ENCODE data around the gene AKR1B1.

AKR1B1 gene

GRCh38 chr7:134435161-134435920 is 23.6 kb downstream of the AKR1B1 start:
- Histone ChIP-seq H3K9me2 (ENCODE audit: low read depth, low read length) (no peaks in the 10 kb centered on the region), H2AFZ (ENCODE audit: low read length) (no peak overlapping the region), H4K20me1 (ENCODE audit: insufficient read depth, low read length) (no peaks in the 10 kb centered on the region), H3F3A (ENCODE audit: insufficient read depth, low read length) (no peaks in the 10 kb centered on the region), H3K27me3 (ENCODE audit: insufficient read depth, low read length) (no peaks in the 10 kb centered on the region), H3K9me3 (ENCODE audit: low read length) (no peaks in the 10 kb centered on the region), H3K36me3 (ENCODE audit: insufficient read depth, low read length) (peaks cover 4% of the 10 kb centered on the region), H3K27ac (ENCODE audit: low read depth, low read length, poor library complexity, severe bottlenecking) (no peak overlapping the region), H3K4me2 (ENCODE audit: low read length) (no peak overlapping the region), H3K4me1 (ENCODE audit: insufficient read depth, low read length, severe bottlenecking) (peaks cover 22% of the 10 kb centered on the region), H3K79me2 (ENCODE audit: insufficient read depth, low read length) (no peaks in the 10 kb centered on the region), H3K9ac (ENCODE audit: low read length) (no peak overlapping the region), H3K4me3 (ENCODE audit: low read depth, low read length, poor library complexity, severe bottlenecking) (no peak overlapping the region)
- TF ChIP-seq EZH2 (IDR thresholded peaks at IDR 0.05; ENCODE audit: borderline replicate concordance, low read length) (no peak), CTCF (IDR thresholded peaks at IDR 0.05; ENCODE audit: low read length) (no peak)

- peaks cover 23% of the 10 kb centered on the region for H3K4me1 ChIP-seq (ENCODE audit: insufficient read depth, low read length, severe bottlenecking)
- TF ChIP-seq CTCF (IDR thresholded peaks at IDR 0.05; ENCODE audit: low read length) = no peak
- no peak for TF ChIP-seq EZH2 (IDR thresholded peaks at IDR 0.05; ENCODE audit: borderline replicate concordance, low read length)
- no peaks in the 10 kb centered on the region for H3K9me3 ChIP-seq (ENCODE audit: low read length)
- H3K27ac ChIP-seq (ENCODE audit: low read depth, low read length, poor library complexity, severe bottlenecking) = no peak overlapping the region
- no peak overlapping the region for H2AFZ ChIP-seq (ENCODE audit: low read length)
- no peaks in the 10 kb centered on the region for H3K27me3 ChIP-seq (ENCODE audit: insufficient read depth, low read length)
- no peaks in the 10 kb centered on the region for H3K79me2 ChIP-seq (ENCODE audit: insufficient read depth, low read length)
- H3K4me2 ChIP-seq (ENCODE audit: low read length) = no peak overlapping the region
- H4K20me1 ChIP-seq (ENCODE audit: insufficient read depth, low read length) = no peaks in the 10 kb centered on the region
- no peaks in the 10 kb centered on the region for H3K9me2 ChIP-seq (ENCODE audit: low read depth, low read length)
- H3F3A ChIP-seq (ENCODE audit: insufficient read depth, low read length) = no peaks in the 10 kb centered on the region
- no peak overlapping the region for H3K4me3 ChIP-seq (ENCODE audit: low read depth, low read length, poor library complexity, severe bottlenecking)
- no peak overlapping the region for H3K9ac ChIP-seq (ENCODE audit: low read length)
- no peaks in the 10 kb centered on the region; the same call in 1 of the 2 replicates for H3K36me3 ChIP-seq (ENCODE audit: insufficient read depth, low read length)
Measured at GRCh38 chr7:134434701-134435100, 24.2 kb downstream of the AKR1B1 start.

- no peaks in the 10 kb centered on the region for H3K36me3 ChIP-seq (ENCODE audit: insufficient read depth, low read length)
- no peaks in the 10 kb centered on the region for H3F3A ChIP-seq (ENCODE audit: insufficient read depth, low read length)
- H3K4me3 ChIP-seq (ENCODE audit: low read depth, low read length, poor library complexity, severe bottlenecking) = no peak overlapping the region
- H3K9me3 ChIP-seq (ENCODE audit: low read length) = no peaks in the 10 kb centered on the region
- H2AFZ ChIP-seq (ENCODE audit: low read length) = no peak overlapping the region
- H3K79me2 ChIP-seq (ENCODE audit: insufficient read depth, low read length) = no peaks in the 10 kb centered on the region
- H3K9ac ChIP-seq (ENCODE audit: low read length) = no peak overlapping the region
- H3K27me3 ChIP-seq (ENCODE audit: insufficient read depth, low read length) = no peaks in the 10 kb centered on the region
- peaks cover 29% of the 10 kb centered on the region for H3K4me1 ChIP-seq (ENCODE audit: insufficient read depth, low read length, severe bottlenecking)
- no peak for TF ChIP-seq EZH2 (IDR thresholded peaks at IDR 0.05; ENCODE audit: borderline replicate concordance, low read length)
- TF ChIP-seq CTCF (IDR thresholded peaks at IDR 0.05; ENCODE audit: low read length) = no peak
- no peaks in the 10 kb centered on the region for H4K20me1 ChIP-seq (ENCODE audit: insufficient read depth, low read length)
- H3K9me2 ChIP-seq (ENCODE audit: low read depth, low read length) = no peaks in the 10 kb centered on the region
- peak overlapping the region; percentile 91; the same call in 1 of the 2 replicates for H3K4me2 ChIP-seq (ENCODE audit: low read length)
- no peak overlapping the region for H3K27ac ChIP-seq (ENCODE audit: low read depth, low read length, poor library complexity, severe bottlenecking)
Measured at GRCh38 chr7:134433430-134433829, 25.5 kb downstream of the AKR1B1 start.
